H1 (cell line): ENCODE measurements around the gene TRAP1. TPM values are rescaled to one million over a fixed set of nuclear protein-coding genes. Genes with fewer than 3 reads are reported as not detected.

Experiments used
- ASH2L ChIP-seq: fragments of 200-600, 300-600 bp; sonication (generic); IDR thresholded peaks from one replicate; pipeline ENCODE4 v1.7.1; 2017; ENCODE audit warnings: low read length
- E2F6 ChIP-seq: IDR thresholded peaks from 2 replicates; pipeline ENCODE4 v1.6.1; 2012; ENCODE audit warnings: inconsistent platforms
- KDM4A ChIP-seq: IDR thresholded peaks from one replicate; pipeline ENCODE4 v1.7.1; 2012; ENCODE audit warnings: low read depth, mild to moderate bottlenecking, moderate library complexity, low read length, inconsistent platforms; ENCODE audit not compliant: severe bottlenecking
- MAX ChIP-seq: IDR thresholded peaks from 2 replicates; pipeline ENCODE4 v1.6.1; 2012; ENCODE audit warnings: inconsistent platforms
- POLR2A ChIP-seq, 2 experiments: IDR thresholded peaks; 1 replicate in 1 of 2; 2 replicates in 1 of 2; pipeline ENCODE4 v1.6.1; 2011; ENCODE audit warnings: low read depth in 2 of 2, low read length in 2 of 2, mild to moderate bottlenecking in 2 of 2; ENCODE audit errors: control extremely low read depth in 1 of 2
- SRF ChIP-seq: IDR thresholded peaks from 2 replicates; pipeline ENCODE4 v1.6.1; 2011; ENCODE audit warnings: mild to moderate bottlenecking, low read depth, low read length, moderate library complexity
- ZNF274 ChIP-seq: IDR thresholded peaks from 2 replicates; pipeline ENCODE4 v1.7.0; 2012; ENCODE audit warnings: low read length, borderline replicate concordance; ENCODE audit errors: extremely low read depth
- polyA plus RNA-seq, 7 experiments: library from polyadenylated mRNA; depleted of rRNA in 3 of 7; stranded (reverse) in 5 of 7; unstranded in 2 of 7; fragments of >200 nt in 5 of 7; fragments of 200-250 nt in 2 of 7; gene quantifications; 1 replicate in 5 of 7; 2 replicates in 1 of 7; 4 replicates in 1 of 7; pipeline versions ENCODE4 v1.2.1 to v1.2.3, GENCODE V29; 2011 to 2013; ENCODE audit warnings: missing spikeins in 2 of 7, mixed read lengths in 2 of 7
- total RNA-seq: library from RNA; stranded (reverse); fragmentation: NEBNext Ultra II Directional; extraction: Animal tissue kit (Norgen Biotek cat#: 25700); gene quantifications from 2 replicates; pipeline ENCODE4 v1.2.1, GENCODE V29; 2021

TRAP1 gene
- total and polyA plus RNA-seq, 2 of the 8 experiments (the other 6 are each of a cell fraction or from before 2014, with no cell fraction given), result 215 to 283 TPM

DNA sequence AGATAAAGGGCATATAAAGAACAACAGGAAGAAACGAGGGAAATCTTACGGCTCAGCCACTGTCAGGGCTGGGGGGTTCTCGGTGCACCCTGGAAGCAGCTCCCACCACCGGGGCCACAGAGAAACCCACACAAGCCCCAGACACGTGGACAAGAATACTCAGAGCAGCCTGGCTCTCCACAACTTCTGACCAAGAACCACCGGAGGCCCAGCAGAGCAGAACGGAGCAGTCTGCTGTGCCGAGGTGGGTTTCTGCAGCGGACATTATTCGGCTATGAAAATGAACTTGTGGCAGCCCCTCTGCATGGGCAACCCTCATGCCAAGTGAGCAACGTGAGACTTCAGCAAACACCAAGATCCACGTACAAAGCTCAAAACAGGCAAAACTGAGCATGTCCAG lies 56.0 kb downstream of the TRAP1 start (continued):
- TF ChIP-seq ZNF274, result no peak
- TF ChIP-seq SRF, result no peak
- TF ChIP-seq POLR2A (IDR thresholded peaks at IDR 0.05; ENCODE audit: control extremely low read depth in 1 of 2, low read depth in 2 of 2, low read length in 2 of 2), result no peak
- TF ChIP-seq KDM4A, result no peak
- no peak for TF ChIP-seq MAX
- TF ChIP-seq ASH2L, result no peak
- TF ChIP-seq E2F6, result no peak
